GM23248 (cell line): ENCODE data around the gene PAQR6.

ENCODE experiments used
- EZH2 ChIP-seq: fragments of 200-600 bp; sonication (generic); IDR thresholded peaks from 2 replicates; pipeline ENCODE4 v1.6.1; 2018; ENCODE audit warnings: antibody characterized with exemption, mild to moderate bottlenecking; ENCODE audit not compliant: insufficient read depth, poor library complexity, severe bottlenecking
- EZH2phosphoT487 ChIP-seq: fragments of 200-600 bp; sonication (generic); IDR thresholded peaks from 2 replicates; pipeline ENCODE4 v1.6.1; 2018; ENCODE audit warnings: antibody characterized with exemption, moderate library complexity, mild to moderate bottlenecking, low read depth; ENCODE audit not compliant: insufficient read depth

- no peak for TF ChIP-seq EZH2
- no peak for TF ChIP-seq EZH2phosphoT487
Measured at GRCh38 chr1:156194300-156194652, 53.6 kb downstream of the PAQR6 start.
